Measurements from ENCODE around the gene APPL1.

- TF ChIP-seq EZH2 (IDR thresholded peaks at IDR 0.05; ENCODE audit: insufficient read depth, poor library complexity, severe bottlenecking) (no peak), EZH2phosphoT487 (IDR thresholded peaks at IDR 0.05; ENCODE audit: insufficient read depth, low read depth) (no peak)
Observed at GRCh38 chr3:57309769-57310360, 82.3 kb downstream of the APPL1 start.
